Stomach (tissue), 4 donors: Measurements from ENCODE around the gene GLP2R.

Source experiments
- CTCF ChIP-seq, 7 experiments: fragments of 450-650 bp in 4 of 7; fragments of 200-600 bp in 3 of 7; sonication (generic) in 3 of 7; IDR thresholded peaks; one replicate each; pipeline ENCODE4 v1.5.1; 2016 to 2019; ENCODE audit warnings: antibody characterized with exemption in 7 of 7, control low read depth in 2 of 7, mild to moderate bottlenecking in 1 of 7
- EP300 ChIP-seq: sonication (generic); formaldehyde crosslinking; IDR thresholded peaks from one replicate; pipeline ENCODE4 v1.6.1; 2017; ENCODE audit warnings: antibody characterized with exemption
- POLR2A ChIP-seq, 4 donors: fragments of 450-650 bp; IDR thresholded peaks; one replicate each; pipeline ENCODE4 v1.6.1; 2016; ENCODE audit warnings: antibody characterized with exemption in 4 of 4, control low read depth in 2 of 4, mild to moderate bottlenecking in 1 of 4, moderate library complexity in 1 of 4

GRCh38 chr17:9829343-9829742 lies 3.6 kb downstream of the GLP2R start:
- TF ChIP-seq EP300 (no peak), CTCF (IDR thresholded peaks at IDR 0.05) (no peak), POLR2A (IDR thresholded peaks at IDR 0.05) (no peak)
